Measurements from ENCODE around the gene FAM118A.

Gene FAM118A

DNA sequence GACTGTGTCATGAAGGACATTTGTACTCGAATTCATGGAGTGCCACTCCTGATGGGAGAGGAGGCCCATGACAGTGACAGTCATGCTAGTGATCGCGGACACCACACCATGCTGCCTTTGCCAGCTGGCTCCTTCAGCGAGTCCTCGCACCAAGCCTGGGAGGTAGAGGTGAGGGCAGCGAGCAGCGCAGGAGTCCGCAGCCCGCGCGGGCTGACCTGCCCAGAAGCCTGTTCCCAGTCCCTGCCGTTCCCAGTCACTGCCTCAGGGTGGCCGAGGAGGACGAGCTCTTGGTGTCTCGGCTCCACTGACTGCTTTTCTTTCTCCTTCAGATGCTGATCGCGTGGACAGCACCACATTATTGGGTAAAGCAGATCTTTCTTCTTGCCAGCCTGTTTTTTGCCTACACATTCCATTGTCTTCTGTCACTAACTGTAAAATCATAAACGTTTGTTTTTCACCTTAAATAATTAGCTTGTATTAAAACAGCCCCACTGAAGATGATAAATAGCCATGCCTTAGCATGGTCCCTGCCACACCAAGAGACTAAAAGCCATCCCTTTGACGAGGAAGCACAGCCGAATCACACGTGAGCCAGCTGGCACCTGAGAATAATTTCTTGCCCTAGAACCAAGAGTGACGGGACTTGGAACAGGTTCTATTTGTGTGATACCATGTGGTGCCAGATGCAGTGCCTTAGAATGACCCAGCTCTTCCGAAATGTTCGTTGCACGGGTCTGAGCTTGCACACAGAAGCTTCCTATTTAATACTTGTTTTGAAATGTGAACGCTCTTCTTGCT, 25.5 kb downstream of the FAM118A start:
- TF ChIP-seq CTCF (IDR thresholded peaks at IDR 0.05; ENCODE audit: low read depth, low read length) = no peak; the same call in 1 of the 2 replicates
- no peak for DNase-seq (ENCODE audit: extremely low read depth, low read depth)

GRCh38 chr22:45335854-45336522, 26.3 kb downstream of the FAM118A start:
- DNase-seq (ENCODE audit: extremely low read depth, low read depth) = no peak
- TF ChIP-seq CTCF (IDR thresholded peaks at IDR 0.05; ENCODE audit: low read depth, low read length) = no peak

- no peak for DNase-seq (ENCODE audit: extremely low read depth, low read depth)
- no peak for TF ChIP-seq CTCF (IDR thresholded peaks at IDR 0.05; ENCODE audit: low read depth, low read length)
Measured at GRCh38 chr22:45336971-45337431, 27.3 kb downstream of the FAM118A start.

DNA sequence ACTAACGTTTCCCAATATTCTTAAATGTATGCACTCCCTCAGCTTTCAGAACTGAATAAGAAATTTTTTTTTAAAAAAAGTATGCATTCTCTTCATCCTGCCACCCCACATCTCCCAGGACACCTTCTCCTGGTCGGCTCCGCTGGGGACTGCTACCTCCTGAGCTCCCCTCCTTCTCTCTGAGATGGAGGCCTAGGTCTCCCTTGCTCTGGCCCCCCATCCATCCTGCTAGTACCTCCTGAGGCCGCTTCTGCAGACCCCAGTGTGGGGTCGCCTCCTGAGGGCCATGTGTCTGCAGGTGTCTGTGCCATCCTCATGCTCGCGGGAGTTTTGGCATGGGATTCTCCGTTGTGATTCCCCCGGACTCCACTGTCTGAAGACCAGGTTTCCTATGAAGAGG, 27.8 kb downstream of the FAM118A start:
- DNase-seq (ENCODE audit: extremely low read depth, low read depth) = no peak
- no peak for TF ChIP-seq CTCF (IDR thresholded peaks at IDR 0.05; ENCODE audit: low read depth, low read length)

DNA sequence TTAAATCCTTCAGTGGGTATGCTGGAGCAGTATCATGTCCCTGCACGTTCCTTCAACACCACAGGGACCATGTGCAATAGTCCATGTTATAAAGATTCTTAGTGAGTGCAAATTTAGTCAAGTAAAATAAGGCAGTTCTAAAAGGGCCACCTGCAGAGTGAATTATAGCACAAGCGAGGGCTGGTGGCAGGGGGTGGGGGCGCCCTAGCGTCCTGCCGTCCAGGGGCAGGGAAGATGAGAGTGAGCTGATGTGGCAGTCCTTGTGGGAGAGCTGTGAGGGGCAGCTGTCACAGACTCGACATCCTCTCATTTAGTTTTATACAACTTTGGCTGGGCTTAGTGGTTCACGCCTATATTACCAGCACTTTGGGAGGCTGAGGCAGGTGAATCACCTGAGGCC, 29.1 kb downstream of the FAM118A start:
- no peak for DNase-seq (ENCODE audit: extremely low read depth, low read depth)
- no peak for TF ChIP-seq CTCF (IDR thresholded peaks at IDR 0.05; ENCODE audit: low read depth, low read length)

- DNase-seq (ENCODE audit: extremely low read depth, low read depth) = no peak
- no peak for TF ChIP-seq CTCF (IDR thresholded peaks at IDR 0.05; ENCODE audit: low read depth, low read length)
Measured at GRCh38 chr22:45340323-45340722, 30.6 kb downstream of the FAM118A start.

DNA sequence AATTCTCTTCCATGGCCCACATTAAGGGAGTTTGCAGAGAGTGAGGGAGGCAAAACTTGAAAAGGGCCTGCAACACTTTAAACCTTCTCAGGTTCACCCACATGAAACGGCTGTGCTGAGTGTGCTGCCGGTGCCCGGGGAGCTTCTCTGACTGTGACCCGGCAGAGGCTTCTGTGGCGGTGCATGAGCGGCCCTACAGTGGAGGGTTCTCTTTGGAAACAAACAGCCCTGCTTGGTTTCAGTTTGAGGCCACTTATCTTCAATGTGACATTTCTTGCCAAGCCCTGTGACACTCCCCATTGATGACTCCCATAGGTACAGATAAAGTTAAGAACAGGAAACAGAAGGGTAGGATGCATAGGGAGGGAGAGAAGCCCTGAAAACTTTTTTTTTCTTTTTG, 31.8 kb downstream of the FAM118A start:
- no peak for TF ChIP-seq CTCF (IDR thresholded peaks at IDR 0.05; ENCODE audit: low read depth, low read length)
- no peak for DNase-seq (ENCODE audit: extremely low read depth, low read depth)
